Nephron progenitor cell (in vitro differentiated cells): Measurements from ENCODE around the gene CORO7.
A peak's percentile ranks its signal among the peaks of the same experiment; 100 is the strongest.

Experiments used
- DNase-seq: peaks from one replicate; pipeline ENCODE4 v3.0.0; 2021
- H3K27ac Mint-ChIP-seq: 2 replicates; pipeline ENCODE4 v1.8.0; 2021; ENCODE audit warnings: mild to moderate bottlenecking, moderate library complexity, mixed read lengths
- H3K27me3 Mint-ChIP-seq: 2 replicates; pipeline ENCODE4 v1.8.0; 2021; ENCODE audit warnings: mild to moderate bottlenecking, low read depth, mixed read lengths; ENCODE audit not compliant: poor library complexity
- H3K36me3 Mint-ChIP-seq: 2 replicates; pipeline ENCODE4 v1.8.0; 2021; ENCODE audit warnings: low read depth, mixed read lengths
- H3K4me1 Mint-ChIP-seq: 2 replicates; pipeline ENCODE4 v1.8.0; 2021; ENCODE audit warnings: mixed read lengths
- H3K4me3 Mint-ChIP-seq: 2 replicates; pipeline ENCODE4 v1.8.0; 2021; ENCODE audit warnings: mild to moderate bottlenecking, moderate library complexity, mixed read lengths
- H3K9me3 Mint-ChIP-seq: 2 replicates; pipeline ENCODE4 v1.8.0; 2021; ENCODE audit warnings: mild to moderate bottlenecking, moderate library complexity, mixed read lengths
- TF ChIP-seq, protein P1 (sequence below): fragments of 200-600 bp; sonication (generic); IDR thresholded peaks from 2 replicates; pipeline ENCODE4 v1.5.0; 2021; ENCODE audit warnings: antibody characterized with exemption

Gene CORO7

DNA sequence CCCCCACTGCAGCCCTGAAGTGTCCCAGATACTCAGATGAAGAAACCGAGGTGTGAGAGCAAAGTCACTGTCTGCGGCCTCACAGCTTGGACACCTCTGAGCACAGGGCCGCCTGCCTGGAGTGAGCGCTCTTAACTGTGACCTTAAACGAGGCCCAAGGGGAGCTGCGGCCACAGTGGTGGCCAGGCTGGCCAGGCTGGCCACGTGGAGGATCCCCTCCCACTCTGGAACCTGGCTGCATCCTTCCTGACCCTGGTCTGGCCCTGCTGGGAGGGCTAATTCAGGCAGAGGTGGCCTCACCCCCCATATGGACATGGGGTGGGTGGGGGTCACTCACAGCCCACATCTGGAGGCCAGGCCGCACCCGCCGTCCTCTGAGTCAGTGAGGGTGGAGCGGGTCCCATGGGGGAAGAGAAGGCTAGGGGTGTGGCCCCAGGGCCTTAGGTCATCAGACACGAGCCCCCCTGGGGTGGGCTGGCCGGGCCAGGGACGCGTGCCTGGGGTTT lies 38.2 kb downstream of the CORO7 start:
- H3K4me3 Mint-ChIP-seq, result peak overlapping the region; percentile 67
- TF ChIP-seq, protein P1, sequence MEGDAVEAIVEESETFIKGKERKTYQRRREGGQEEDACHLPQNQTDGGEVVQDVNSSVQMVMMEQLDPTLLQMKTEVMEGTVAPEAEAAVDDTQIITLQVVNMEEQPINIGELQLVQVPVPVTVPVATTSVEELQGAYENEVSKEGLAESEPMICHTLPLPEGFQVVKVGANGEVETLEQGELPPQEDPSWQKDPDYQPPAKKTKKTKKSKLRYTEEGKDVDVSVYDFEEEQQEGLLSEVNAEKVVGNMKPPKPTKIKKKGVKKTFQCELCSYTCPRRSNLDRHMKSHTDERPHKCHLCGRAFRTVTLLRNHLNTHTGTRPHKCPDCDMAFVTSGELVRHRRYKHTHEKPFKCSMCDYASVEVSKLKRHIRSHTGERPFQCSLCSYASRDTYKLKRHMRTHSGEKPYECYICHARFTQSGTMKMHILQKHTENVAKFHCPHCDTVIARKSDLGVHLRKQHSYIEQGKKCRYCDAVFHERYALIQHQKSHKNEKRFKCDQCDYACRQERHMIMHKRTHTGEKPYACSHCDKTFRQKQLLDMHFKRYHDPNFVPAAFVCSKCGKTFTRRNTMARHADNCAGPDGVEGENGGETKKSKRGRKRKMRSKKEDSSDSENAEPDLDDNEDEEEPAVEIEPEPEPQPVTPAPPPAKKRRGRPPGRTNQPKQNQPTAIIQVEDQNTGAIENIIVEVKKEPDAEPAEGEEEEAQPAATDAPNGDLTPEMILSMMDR, result no peak
- H3K36me3 Mint-ChIP-seq, result no peaks in the 10 kb centered on the region
- H3K4me1 Mint-ChIP-seq, result peaks cover 68% of the 10 kb centered on the region
- no peak for DNase-seq
- H3K9me3 Mint-ChIP-seq, result no peaks in the 10 kb centered on the region
- peak overlapping the region; percentile 83 for H3K27ac Mint-ChIP-seq
- peaks cover 3% of the 10 kb centered on the region for H3K27me3 Mint-ChIP-seq

DNA sequence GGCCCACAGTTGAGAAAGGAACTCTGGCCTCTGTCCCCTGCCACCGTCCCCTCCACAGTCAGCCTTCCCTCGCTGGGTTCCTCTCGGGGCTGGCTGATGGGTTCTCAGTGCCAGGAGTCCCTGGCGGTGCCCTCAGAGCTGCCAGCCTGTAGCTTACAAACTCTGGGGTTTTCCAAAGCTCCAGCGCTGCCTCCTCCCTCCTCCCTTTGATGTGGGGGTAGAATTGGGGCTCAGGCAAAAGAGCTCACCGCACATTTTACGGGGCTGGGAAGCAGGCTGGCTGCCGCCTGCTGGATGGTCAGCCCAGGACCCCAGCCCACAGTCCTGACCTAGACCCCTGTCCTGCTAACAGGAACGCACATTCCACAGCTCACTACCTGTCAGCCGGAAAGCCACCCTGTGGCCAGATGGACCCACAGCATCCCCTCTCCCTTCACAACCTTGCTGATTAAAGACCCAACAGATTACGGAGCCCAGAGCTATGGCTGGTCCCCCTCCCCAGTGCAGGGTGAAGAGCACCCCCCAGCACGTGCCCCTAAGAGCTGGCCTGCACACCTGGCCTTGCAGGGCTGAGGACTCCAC lies 38.7 kb downstream of the CORO7 start:
- no peak for DNase-seq
- peak overlapping the region; percentile 67 for H3K4me3 Mint-ChIP-seq
- H3K4me1 Mint-ChIP-seq, result peaks cover 70% of the 10 kb centered on the region
- peak overlapping the region; percentile 83 for H3K27ac Mint-ChIP-seq
- no peaks in the 10 kb centered on the region for H3K9me3 Mint-ChIP-seq
- peaks cover 3% of the 10 kb centered on the region for H3K27me3 Mint-ChIP-seq
- TF ChIP-seq, protein P1, result peak; percentile 18
- no peaks in the 10 kb centered on the region for H3K36me3 Mint-ChIP-seq

DNA sequence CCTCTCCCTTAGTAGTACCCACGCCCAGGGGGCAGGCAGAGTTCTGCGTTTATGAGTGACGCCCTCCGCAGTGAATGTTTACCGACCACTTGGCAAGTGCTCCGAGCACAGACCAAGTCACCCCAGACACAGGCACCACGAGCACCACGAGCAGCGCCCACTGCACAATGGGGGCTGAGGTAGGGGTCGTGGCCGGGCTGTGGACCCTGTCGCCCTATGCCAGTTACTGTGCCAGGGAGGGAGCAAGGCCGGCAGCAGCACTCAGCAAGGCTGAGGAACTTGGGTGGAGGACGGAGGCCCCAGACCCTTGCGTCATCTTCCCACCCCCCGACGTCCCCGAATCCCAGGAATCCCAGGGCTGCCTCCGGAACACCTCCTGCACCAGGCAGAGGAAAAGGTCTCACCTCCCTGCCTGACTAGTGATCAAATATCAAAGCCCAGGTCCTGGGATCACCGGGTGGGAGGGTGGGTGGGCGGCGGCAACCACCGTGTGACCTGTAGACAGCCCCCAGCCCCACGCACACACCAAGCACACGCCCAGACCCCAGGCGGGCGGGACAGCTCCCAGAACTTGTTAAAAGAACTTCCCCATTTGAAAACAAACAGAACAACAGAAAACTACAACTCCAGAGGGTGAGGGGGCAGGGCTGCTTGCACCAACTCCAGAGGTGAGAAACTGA lies 39.4 kb downstream of the CORO7 start:
- DNase-seq, result no peak
- Mint-ChIP-seq H3K4me3 (peak overlapping the region; percentile 67), H3K27ac (no peak overlapping the region), H3K27me3 (peaks cover 3% of the 10 kb centered on the region), H3K9me3 (no peaks in the 10 kb centered on the region), H3K36me3 (no peaks in the 10 kb centered on the region), H3K4me1 (peaks cover 72% of the 10 kb centered on the region)
- TF ChIP-seq, protein P1, result no peak

DNA sequence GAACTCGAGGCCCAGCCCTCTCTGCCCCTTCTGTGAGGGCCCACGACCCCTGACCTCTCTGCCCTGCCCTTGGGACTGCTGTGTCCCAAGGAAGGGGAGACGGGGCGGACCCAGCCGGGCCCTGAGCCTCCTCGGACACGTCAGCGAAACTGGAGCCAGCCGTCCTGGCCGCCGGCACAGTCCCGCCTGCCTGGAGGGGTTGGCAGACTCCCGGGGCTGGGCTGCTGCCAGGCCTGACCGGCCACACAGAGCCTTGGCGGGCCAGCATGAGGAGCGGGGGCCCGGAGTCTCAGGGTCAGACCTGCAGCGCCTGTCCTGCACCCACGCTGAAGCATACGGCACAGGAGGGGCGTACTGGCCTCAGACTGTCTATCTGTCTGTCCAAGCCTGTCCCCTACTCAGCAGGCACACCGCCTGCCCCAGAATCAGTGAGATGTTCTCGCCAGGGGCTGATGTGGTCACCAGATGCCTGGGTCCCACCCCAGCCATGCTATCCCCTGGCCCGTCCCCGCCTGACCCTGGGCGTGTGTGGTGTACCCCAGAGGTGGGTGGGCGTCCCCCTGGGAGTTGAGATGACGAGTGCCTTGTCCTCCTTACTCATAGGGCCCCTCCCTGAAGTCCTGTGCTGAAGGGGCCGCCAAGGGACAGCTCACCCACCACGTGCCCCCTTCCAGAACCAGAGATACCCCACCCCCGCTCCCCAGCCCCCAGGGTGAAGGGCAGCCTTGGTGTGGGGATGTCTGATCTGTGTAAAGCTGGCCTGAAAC lies 40.1 kb downstream of the CORO7 start:
- H3K27me3 Mint-ChIP-seq, result peaks cover 3% of the 10 kb centered on the region
- peaks cover 73% of the 10 kb centered on the region for H3K4me1 Mint-ChIP-seq
- DNase-seq, result peak; percentile 49
- H3K36me3 Mint-ChIP-seq, result no peaks in the 10 kb centered on the region
- TF ChIP-seq, protein P1, result no peak
- H3K27ac Mint-ChIP-seq, result no peak overlapping the region
- H3K9me3 Mint-ChIP-seq, result no peaks in the 10 kb centered on the region
- H3K4me3 Mint-ChIP-seq, result peak overlapping the region; percentile 66

GRCh38 chr16:4375717-4376116 lies 40.7 kb downstream of the CORO7 start:
- H3K27me3 Mint-ChIP-seq, result peaks cover 3% of the 10 kb centered on the region
- no peaks in the 10 kb centered on the region for H3K36me3 Mint-ChIP-seq
- H3K9me3 Mint-ChIP-seq, result no peaks in the 10 kb centered on the region
- TF ChIP-seq, protein P1, result no peak
- peak overlapping the region; percentile 91 for H3K27ac Mint-ChIP-seq
- H3K4me3 Mint-ChIP-seq, result peak overlapping the region; percentile 58
- DNase-seq, result no peak
- H3K4me1 Mint-ChIP-seq, result peaks cover 75% of the 10 kb centered on the region
